Liver (tissue), 3 donors: Measurements from ENCODE around the gene MVB12B.

Source experiments
- CTCF ChIP-seq: fragments of 150-350 bp; IDR thresholded peaks from 2 replicates; pipeline ENCODE4 v1.5.1; 2017; ENCODE audit warnings: improper control_type of control experiment, low read depth, low read length; ENCODE audit not compliant: missing input control
- FOXA2 ChIP-seq: IDR thresholded peaks from 2 replicates; pipeline ENCODE4 v1.6.1; 2016; ENCODE audit warnings: antibody characterized with exemption
- JUND ChIP-seq, 2 donors: IDR thresholded peaks; 2 replicates each; pipeline ENCODE4 v1.6.1; 2016; ENCODE audit warnings: antibody characterized with exemption in 2 of 2
- SP1 ChIP-seq: IDR thresholded peaks from 2 replicates; pipeline ENCODE4 v1.6.1; 2018; ENCODE audit warnings: antibody characterized with exemption, mild to moderate bottlenecking
- donor health status: healthy.
- donor health status: healthy.

GRCh38 chr9:126380447-126380846 is 53.8 kb downstream of the MVB12B start:
- no peak for TF ChIP-seq FOXA2
- TF ChIP-seq CTCF = no peak
- no peak for TF ChIP-seq JUND (IDR thresholded peaks at IDR 0.05)
- TF ChIP-seq SP1 = no peak
